Cardiac fibroblast (primary cell): ENCODE data around the gene LRRC1.

Source experiments
- DNase-seq, 2 donors: peaks; one replicate each; pipeline versions ENCODE4 v3.0.0 to v3.0.0-alpha.2; 2010; ENCODE audit warnings: low read depth in 2 of 2
- H3K4me3 ChIP-seq, 2 donors: replicated peaks in 1 of 2; 1 replicate in 1 of 2; 2 replicates in 1 of 2; pipeline ENCODE4 v1.5.1; 2011; ENCODE audit warnings: low read depth in 2 of 2, low read length in 2 of 2, mild to moderate bottlenecking in 2 of 2, moderate library complexity in 1 of 2
- TF ChIP-seq, protein P1 (sequence below): IDR thresholded peaks from one replicate; pipeline ENCODE4 v1.5.1; 2011; ENCODE audit warnings: low read depth, mild to moderate bottlenecking, low read length, inconsistent platforms

LRRC1 gene

DNA sequence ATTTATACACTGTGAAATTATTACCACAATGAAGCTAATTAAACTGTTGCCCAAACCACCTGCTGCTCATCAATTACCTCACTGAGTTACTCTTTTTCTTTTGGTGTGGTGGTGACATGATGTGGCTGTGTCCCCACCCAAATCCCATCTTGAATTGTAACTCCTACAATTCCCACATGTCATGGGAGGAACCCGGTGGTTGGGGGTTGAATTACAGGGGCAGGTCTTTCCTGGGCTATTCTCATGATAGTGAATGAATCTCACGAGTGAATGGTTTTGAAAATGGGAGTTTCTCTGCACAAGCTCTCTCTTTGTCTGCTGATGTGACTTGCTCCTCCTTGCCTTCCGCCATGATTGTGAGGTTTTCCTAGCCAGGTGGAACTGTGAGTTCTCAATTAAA, 145.0 kb downstream of the LRRC1 start:
- TF ChIP-seq, protein P1, sequence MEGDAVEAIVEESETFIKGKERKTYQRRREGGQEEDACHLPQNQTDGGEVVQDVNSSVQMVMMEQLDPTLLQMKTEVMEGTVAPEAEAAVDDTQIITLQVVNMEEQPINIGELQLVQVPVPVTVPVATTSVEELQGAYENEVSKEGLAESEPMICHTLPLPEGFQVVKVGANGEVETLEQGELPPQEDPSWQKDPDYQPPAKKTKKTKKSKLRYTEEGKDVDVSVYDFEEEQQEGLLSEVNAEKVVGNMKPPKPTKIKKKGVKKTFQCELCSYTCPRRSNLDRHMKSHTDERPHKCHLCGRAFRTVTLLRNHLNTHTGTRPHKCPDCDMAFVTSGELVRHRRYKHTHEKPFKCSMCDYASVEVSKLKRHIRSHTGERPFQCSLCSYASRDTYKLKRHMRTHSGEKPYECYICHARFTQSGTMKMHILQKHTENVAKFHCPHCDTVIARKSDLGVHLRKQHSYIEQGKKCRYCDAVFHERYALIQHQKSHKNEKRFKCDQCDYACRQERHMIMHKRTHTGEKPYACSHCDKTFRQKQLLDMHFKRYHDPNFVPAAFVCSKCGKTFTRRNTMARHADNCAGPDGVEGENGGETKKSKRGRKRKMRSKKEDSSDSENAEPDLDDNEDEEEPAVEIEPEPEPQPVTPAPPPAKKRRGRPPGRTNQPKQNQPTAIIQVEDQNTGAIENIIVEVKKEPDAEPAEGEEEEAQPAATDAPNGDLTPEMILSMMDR: no peak
- H3K4me3 ChIP-seq: no peak overlapping the region
- no peak for DNase-seq

DNA sequence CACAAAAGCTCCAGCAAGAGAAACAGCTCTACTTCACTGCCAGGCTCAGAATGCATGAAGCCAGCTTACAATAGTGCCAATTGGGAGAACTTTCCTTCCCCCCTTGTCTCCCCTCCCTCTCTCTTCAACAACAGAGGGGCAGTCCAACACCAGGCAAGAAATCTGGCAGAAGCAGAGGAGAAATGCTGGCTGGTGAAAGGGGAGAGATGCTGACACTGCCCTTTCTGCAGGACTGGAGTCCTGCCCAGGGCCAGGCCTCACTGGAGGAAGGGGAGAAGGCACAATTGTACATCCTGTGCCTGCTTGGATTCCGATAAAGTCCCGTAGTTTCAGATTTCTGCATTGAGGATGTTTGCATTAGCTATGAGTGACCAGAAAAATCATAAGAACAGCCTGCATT, 148.6 kb downstream of the LRRC1 start:
- H3K4me3 ChIP-seq: no peak overlapping the region
- DNase-seq: peak in 1 of 2 donors; percentile 69
- TF ChIP-seq, protein P1: no peak

- TF ChIP-seq, protein P1: no peak
- DNase-seq: no peak
Observed at GRCh38 chr6:53944091-53944490, 149.3 kb downstream of the LRRC1 start.

DNA sequence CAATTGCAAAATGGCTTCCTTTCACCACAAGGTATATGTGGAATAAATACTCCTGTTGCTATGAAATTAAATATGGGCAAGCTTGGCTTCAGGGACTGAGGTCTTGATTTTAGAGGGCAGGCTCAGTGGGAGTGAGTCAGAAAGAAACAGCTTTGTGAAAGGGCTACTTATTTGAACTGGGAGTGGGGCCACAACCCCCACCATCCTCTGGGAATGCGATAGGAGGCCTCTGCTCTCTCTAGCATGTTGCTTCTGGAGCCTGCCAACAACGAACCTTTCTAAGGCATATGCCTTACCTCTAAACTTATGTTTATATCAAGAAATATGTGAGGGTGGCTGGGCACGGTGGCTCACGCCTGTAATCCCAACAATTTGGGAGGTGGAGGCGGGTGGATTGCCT, 149.7 kb downstream of the LRRC1 start:
- DNase-seq: peak in 1 of 2 donors; percentile 34
- TF ChIP-seq, protein P1: no peak
- H3K4me3 ChIP-seq: no peak overlapping the region

More at GRCh38 chr6:53944091-53944490, 149.3 kb downstream of the LRRC1 start:
- no peak overlapping the region for H3K4me3 ChIP-seq

GRCh38 chr6:53945765-53946407, 151.1 kb downstream of the LRRC1 start:
- TF ChIP-seq, protein P1: no peak
- H3K4me3 ChIP-seq: no peak overlapping the region
- DNase-seq: no peak

DNA sequence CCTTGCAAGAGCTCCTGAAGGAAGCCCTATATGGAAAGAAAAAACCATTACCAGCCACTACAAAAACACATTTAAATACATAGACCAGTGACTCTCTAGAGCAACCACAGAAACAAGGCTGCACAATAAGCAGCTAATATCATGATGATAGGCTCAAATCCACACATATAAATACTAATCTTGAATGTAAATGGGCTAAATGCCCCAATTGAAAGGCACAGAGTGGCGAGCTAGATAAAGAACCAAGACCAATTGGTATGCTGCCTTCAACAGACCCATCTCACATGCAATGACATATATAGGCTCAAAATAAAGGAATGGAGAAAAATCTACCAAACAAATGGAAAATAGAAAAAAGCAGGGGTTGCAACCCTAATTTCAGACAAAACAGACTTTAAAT, 153.0 kb downstream of the LRRC1 start:
- TF ChIP-seq, protein P1: no peak
- no peak overlapping the region for H3K4me3 ChIP-seq
- no peak for DNase-seq

DNA sequence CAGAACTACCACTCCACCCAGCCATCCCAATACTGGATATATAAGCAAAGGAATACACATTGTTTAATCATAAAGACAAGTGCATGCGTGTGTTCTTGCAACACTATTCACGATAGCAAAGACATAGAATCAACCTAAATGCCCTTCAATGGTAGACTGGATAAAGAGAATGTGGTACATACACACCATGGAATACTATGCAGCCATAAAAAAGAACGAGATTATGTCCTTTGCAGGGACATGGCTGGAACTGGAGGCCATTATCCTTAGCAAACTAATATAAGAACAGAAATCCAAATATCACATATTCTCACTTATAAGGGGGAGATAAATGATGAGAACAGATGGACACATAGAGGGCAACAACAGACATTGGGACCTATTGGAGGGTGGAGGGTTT, 156.6 kb downstream of the LRRC1 start:
- TF ChIP-seq, protein P1: no peak
- no peak for DNase-seq
- no peak overlapping the region for H3K4me3 ChIP-seq
